Esophagus muscularis mucosa (tissue), 4 donors: ENCODE data around the gene PLAAT3.

Experiments
- CTCF ChIP-seq, 3 experiments: fragments of 200-600 bp in 2 of 3; fragments of 450-650 bp in 1 of 3; sonication (generic) in 2 of 3; IDR thresholded peaks; one replicate each; pipeline ENCODE4 v1.5.1; 2017 to 2019; ENCODE audit warnings: antibody characterized with exemption in 3 of 3, mild to moderate bottlenecking in 2 of 3, moderate library complexity in 1 of 3
- EP300 ChIP-seq: sonication (generic); formaldehyde crosslinking; IDR thresholded peaks from one replicate; pipeline ENCODE4 v1.6.1; 2017; ENCODE audit warnings: antibody characterized with exemption
- POLR2A ChIP-seq: fragments of 450-650 bp; IDR thresholded peaks from one replicate; pipeline ENCODE4 v1.6.1; 2017; ENCODE audit warnings: antibody characterized with exemption, moderate library complexity, mild to moderate bottlenecking, low read depth

- no peak for TF ChIP-seq CTCF (IDR thresholded peaks at IDR 0.05)
- TF ChIP-seq EP300: no peak
- TF ChIP-seq POLR2A: no peak
Measured at GRCh38 chr11:63586451-63587166, 27.6 kb downstream of the PLAAT3 start.
